ENCODE measurements around the gene SLC39A7. TPM values are rescaled to one million over a fixed set of nuclear protein-coding genes. Genes with fewer than 3 reads are reported as not detected.

SLC39A7 gene, protein sequence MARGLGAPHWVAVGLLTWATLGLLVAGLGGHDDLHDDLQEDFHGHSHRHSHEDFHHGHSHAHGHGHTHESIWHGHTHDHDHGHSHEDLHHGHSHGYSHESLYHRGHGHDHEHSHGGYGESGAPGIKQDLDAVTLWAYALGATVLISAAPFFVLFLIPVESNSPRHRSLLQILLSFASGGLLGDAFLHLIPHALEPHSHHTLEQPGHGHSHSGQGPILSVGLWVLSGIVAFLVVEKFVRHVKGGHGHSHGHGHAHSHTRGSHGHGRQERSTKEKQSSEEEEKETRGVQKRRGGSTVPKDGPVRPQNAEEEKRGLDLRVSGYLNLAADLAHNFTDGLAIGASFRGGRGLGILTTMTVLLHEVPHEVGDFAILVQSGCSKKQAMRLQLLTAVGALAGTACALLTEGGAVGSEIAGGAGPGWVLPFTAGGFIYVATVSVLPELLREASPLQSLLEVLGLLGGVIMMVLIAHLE
- 96.6 and 100 TPM in 2 replicates for polyA plus RNA-seq (2013)

DNA sequence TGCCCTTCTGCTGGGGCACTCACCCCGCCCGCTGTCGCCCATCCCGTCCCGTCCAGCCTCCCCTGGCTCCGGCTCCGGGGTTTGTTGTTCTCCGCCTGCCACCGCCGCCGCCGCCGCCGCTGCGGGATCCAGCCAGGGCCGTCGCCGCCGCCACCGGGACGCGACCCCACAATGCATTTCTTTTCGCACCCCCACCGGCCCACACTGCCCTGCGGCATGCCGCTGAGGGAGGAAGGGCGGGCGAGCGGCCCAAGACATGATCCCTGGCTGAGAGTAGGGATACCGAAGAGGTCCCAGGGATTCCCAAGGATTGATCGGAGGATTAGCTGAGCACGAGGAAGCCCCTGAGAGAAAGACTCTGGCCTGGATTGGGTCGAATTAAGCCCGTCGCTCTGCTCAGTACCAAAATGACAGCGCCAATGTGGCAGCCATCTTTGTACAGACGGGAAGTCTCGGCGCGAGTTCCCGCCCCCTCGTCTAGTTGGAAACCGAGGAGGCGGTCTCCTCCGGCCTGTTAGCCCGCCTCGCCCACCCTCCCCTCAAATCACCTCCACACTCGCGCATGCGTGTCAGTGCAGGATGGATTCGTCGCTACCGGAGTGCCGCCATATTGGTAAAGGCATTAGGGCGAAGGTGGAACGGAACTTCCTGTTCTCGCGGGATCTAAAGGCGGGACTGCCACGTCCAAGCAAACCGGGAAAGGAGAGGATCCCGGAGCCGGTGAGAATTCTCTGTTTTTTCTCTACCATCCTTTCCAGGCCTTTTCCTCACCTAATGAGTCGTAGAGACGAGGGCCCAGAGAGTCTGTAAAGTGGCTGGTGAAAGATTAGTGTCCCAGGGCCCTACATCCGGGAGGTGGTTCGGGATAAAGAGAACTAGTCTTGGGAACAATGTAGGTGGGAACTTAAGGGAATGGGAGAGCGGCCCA, at the start of gene SLC39A7, which contains the start of gene RXRB:
Gene SLC39A7, plus strand, starts transcription at position 649 of the 928 bp plus-strand sequence. CDS start 379 bp downstream, outside the sequence.
Gene RXRB, minus strand, starts transcription at position 447 of the 928 bp plus-strand sequence. Its CDS starts 189 bp downstream, at position 258.
- Histone ChIP-seq H3K4me2 (ENCODE audit: low read length) (peak within 1 kb of the TSS; percentile 91), H3K9ac (ENCODE audit: low read length) (peak within 1 kb of the TSS; percentile 97), H3K4ac (ENCODE audit: low read depth, low read length) (peak within 1 kb of the TSS; percentile 97), H3K79me1 (ENCODE audit: low read length) (peaks cover 14% of the 10 kb centered on the region), H3K9me3 (ENCODE audit: insufficient read depth, low read depth, low read length) (peaks cover 3% of the 10 kb centered on the region), H3K4me1 (ENCODE audit: control insufficient read depth in 1 of 2, insufficient read depth in 2 of 2, low read length in 2 of 2) (peaks cover 18 to 32% of the 10 kb centered on the region in 2 experiments), H2AK5ac (ENCODE audit: low read length) (peak within 1 kb of the TSS; percentile 65), H2BK5ac (ENCODE audit: low read depth, low read length, poor library complexity) (peak within 1 kb of the TSS; percentile 54), H3K18ac (ENCODE audit: low read length) (peak within 1 kb of the TSS; percentile 95), H2BK120ac (ENCODE audit: insufficient read depth, low read length, poor library complexity) (peak within 1 kb of the TSS; percentile 60), H4K91ac (ENCODE audit: low read depth, low read length) (peak within 1 kb of the TSS; percentile 91), H3K36me3 (ENCODE audit: control insufficient read depth in 1 of 2, insufficient read depth in 2 of 2, low read length in 2 of 2) (peaks cover 32 to 36% of the 10 kb centered on the region in 2 experiments), H2BK12ac (ENCODE audit: low read length) (peak within 1 kb of the TSS; percentile 44), H2AFZ (ENCODE audit: insufficient read depth, low read length, poor library complexity) (peak within 1 kb of the TSS; percentile 51), H4K12ac (ENCODE audit: low read depth, low read length) (peak within 1 kb of the TSS; percentile 55), H3K4me3 (ENCODE audit: low read depth, low read length) (peak within 1 kb of the TSS; percentile 82), H4K8ac (ENCODE audit: low read depth, low read length) (peak within 1 kb of the TSS; percentile 80), H3K14ac (ENCODE audit: low read length) (peak within 1 kb of the TSS; percentile 85), H3K27ac (ENCODE audit: low read depth, low read length) (peak within 1 kb of the TSS; percentile 90), H3K79me2 (ENCODE audit: control insufficient read depth, insufficient read depth, low read length, poor library complexity) (peaks cover 20% of the 10 kb centered on the region), H3K27me3 (ENCODE audit: insufficient read depth, low read length) (no peaks in the 10 kb centered on the region), H3K23ac (ENCODE audit: low read length) (no peak within 1 kb of the TSS)
- no CpG with 5 or more reads among the region's 68 CpGs for WGBS (ENCODE audit: extremely low coverage, insufficient coverage, insufficient read length)
- DNase-seq, result peak; percentile 100

DNA sequence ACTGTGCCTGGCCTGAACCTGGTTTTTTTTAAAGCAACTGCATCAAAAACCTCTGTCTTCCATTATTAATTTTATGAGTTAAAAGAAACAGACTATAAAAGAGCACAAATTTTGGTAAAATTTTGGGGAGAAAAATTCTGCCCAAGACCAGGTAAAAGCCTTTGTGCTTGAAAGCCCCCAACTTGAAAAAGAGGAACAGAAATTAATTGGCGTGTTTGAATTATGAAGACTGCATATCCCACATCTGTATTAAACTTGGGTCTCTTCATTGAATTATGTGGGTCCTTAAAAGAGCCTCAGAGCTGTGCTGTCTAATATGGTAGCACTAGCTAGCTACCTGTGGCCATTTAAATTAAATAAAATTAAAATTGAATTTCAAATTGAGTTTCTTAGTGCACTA, 49.6 kb upstream of the SLC39A7 start:
- Histone ChIP-seq H3K18ac (ENCODE audit: low read length) (no peak overlapping the region), H2AFZ (ENCODE audit: insufficient read depth, low read length, poor library complexity) (no peak overlapping the region), H2BK5ac (ENCODE audit: low read depth, low read length, poor library complexity) (no peak overlapping the region), H3K14ac (ENCODE audit: low read length) (no peak overlapping the region), H3K9me3 (ENCODE audit: insufficient read depth, low read depth, low read length) (no peaks in the 10 kb centered on the region), H3K36me3 (ENCODE audit: control insufficient read depth in 1 of 2, insufficient read depth in 2 of 2, low read length in 2 of 2) (no peaks in the 10 kb centered on the region), H4K8ac (ENCODE audit: low read depth, low read length) (no peak overlapping the region), H3K4me2 (ENCODE audit: low read length) (no peak overlapping the region), H3K4me3 (ENCODE audit: low read depth, low read length) (no peak overlapping the region), H3K9ac (ENCODE audit: low read length) (no peak overlapping the region), H2BK120ac (ENCODE audit: insufficient read depth, low read length, poor library complexity) (no peak overlapping the region), H3K79me1 (ENCODE audit: low read length) (no peaks in the 10 kb centered on the region), H2AK5ac (ENCODE audit: low read length) (no peak overlapping the region), H2BK12ac (ENCODE audit: low read length) (no peak overlapping the region), H3K4me1 (ENCODE audit: control insufficient read depth in 1 of 2, insufficient read depth in 2 of 2, low read length in 2 of 2) (no peaks in the 10 kb centered on the region), H3K27ac (ENCODE audit: low read depth, low read length) (no peak overlapping the region), H3K23ac (ENCODE audit: low read length) (no peak overlapping the region), H3K4ac (ENCODE audit: low read depth, low read length) (no peak overlapping the region), H3K79me2 (ENCODE audit: control insufficient read depth, insufficient read depth, low read length, poor library complexity) (no peaks in the 10 kb centered on the region), H4K12ac (ENCODE audit: low read depth, low read length) (no peak overlapping the region), H3K27me3 (ENCODE audit: insufficient read depth, low read length) (no peaks in the 10 kb centered on the region), H4K91ac (ENCODE audit: low read depth, low read length) (no peak overlapping the region)
- WGBS (ENCODE audit: extremely low coverage, insufficient coverage, insufficient read length), result no CpG with 5 or more reads among the region's 1 CpG
- no peak for DNase-seq

DNA sequence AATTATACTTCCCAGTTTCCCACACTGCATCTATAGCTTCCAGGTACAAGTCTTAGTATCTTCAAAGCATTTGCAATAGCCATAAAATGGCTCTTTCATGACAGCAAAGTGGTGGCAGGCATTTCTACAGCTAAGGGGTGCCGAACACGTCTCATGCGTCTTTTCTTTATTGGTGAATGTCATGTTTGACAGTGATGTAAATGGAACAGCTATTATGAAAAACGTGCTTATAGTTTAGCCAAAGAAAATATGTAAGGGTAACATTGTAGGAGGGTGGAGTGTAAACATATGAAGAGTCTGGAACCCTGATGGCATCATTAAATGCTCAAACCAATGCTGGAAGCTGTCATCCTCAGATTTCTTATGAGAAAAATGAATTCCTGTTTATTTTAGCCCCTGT, 46.3 kb upstream of the SLC39A7 start:
- Histone ChIP-seq H2BK12ac (ENCODE audit: low read length) (no peak overlapping the region), H3K4me3 (ENCODE audit: low read depth, low read length) (no peak overlapping the region), H3K4me2 (ENCODE audit: low read length) (no peak overlapping the region), H3K4me1 (ENCODE audit: control insufficient read depth in 1 of 2, insufficient read depth in 2 of 2, low read length in 2 of 2) (no peaks in the 10 kb centered on the region), H4K12ac (ENCODE audit: low read depth, low read length) (no peak overlapping the region), H3K79me1 (ENCODE audit: low read length) (no peaks in the 10 kb centered on the region), H3K4ac (ENCODE audit: low read depth, low read length) (no peak overlapping the region), H2BK120ac (ENCODE audit: insufficient read depth, low read length, poor library complexity) (no peak overlapping the region), H4K8ac (ENCODE audit: low read depth, low read length) (no peak overlapping the region), H2BK5ac (ENCODE audit: low read depth, low read length, poor library complexity) (no peak overlapping the region), H2AFZ (ENCODE audit: insufficient read depth, low read length, poor library complexity) (no peak overlapping the region), H4K91ac (ENCODE audit: low read depth, low read length) (no peak overlapping the region), H3K9ac (ENCODE audit: low read length) (no peak overlapping the region), H3K14ac (ENCODE audit: low read length) (no peak overlapping the region), H3K9me3 (ENCODE audit: insufficient read depth, low read depth, low read length) (no peaks in the 10 kb centered on the region), H3K79me2 (ENCODE audit: control insufficient read depth, insufficient read depth, low read length, poor library complexity) (no peaks in the 10 kb centered on the region), H3K23ac (ENCODE audit: low read length) (no peak overlapping the region), H2AK5ac (ENCODE audit: low read length) (no peak overlapping the region), H3K36me3 (ENCODE audit: control insufficient read depth in 1 of 2, insufficient read depth in 2 of 2, low read length in 2 of 2) (no peaks in the 10 kb centered on the region), H3K18ac (ENCODE audit: low read length) (no peak overlapping the region), H3K27me3 (ENCODE audit: insufficient read depth, low read length) (no peaks in the 10 kb centered on the region), H3K27ac (ENCODE audit: low read depth, low read length) (no peak overlapping the region)
- no CpG with 5 or more reads among the region's 4 CpGs for WGBS (ENCODE audit: extremely low coverage, insufficient coverage, insufficient read length)
- no peak for DNase-seq

DNA sequence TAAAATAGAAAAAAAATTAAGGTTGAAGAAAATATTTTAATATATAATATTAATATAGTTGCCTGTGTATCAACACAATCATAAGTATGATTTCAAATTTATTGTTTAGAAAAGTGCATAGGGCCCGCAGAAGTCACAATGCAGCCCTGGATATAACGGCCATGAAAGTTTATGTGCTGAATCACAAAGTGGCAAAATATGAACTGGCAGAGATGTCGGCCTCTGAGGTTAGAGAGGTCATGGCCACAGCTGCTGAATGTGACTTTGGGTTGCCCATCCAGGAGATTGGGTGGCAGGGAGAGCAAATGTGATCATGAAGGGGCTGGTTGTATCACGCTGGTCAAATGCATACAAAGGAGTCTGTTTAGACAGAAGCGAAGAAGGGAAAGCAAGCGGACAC, 44.1 kb upstream of the SLC39A7 start:
- no peak overlapping the region for H3K23ac ChIP-seq (ENCODE audit: low read length)
- no peaks in the 10 kb centered on the region for H3K36me3 ChIP-seq (ENCODE audit: control insufficient read depth in 1 of 2, insufficient read depth in 2 of 2, low read length in 2 of 2)
- H2BK120ac ChIP-seq (ENCODE audit: insufficient read depth, low read length, poor library complexity), result no peak overlapping the region
- no peak overlapping the region for H4K12ac ChIP-seq (ENCODE audit: low read depth, low read length)
- no peaks in the 10 kb centered on the region for H3K9me3 ChIP-seq (ENCODE audit: insufficient read depth, low read depth, low read length)
- no CpG with 5 or more reads among the region's 6 CpGs for WGBS (ENCODE audit: extremely low coverage, insufficient coverage, insufficient read length)
- no peak overlapping the region for H3K4ac ChIP-seq (ENCODE audit: low read depth, low read length)
- H3K79me2 ChIP-seq (ENCODE audit: control insufficient read depth, insufficient read depth, low read length, poor library complexity), result no peaks in the 10 kb centered on the region
- no peak overlapping the region for H2AK5ac ChIP-seq (ENCODE audit: low read length)
- no peak overlapping the region for H2BK5ac ChIP-seq (ENCODE audit: low read depth, low read length, poor library complexity)
- no peak overlapping the region for H4K91ac ChIP-seq (ENCODE audit: low read depth, low read length)
- DNase-seq, result no peak
- H4K8ac ChIP-seq (ENCODE audit: low read depth, low read length), result no peak overlapping the region
- H3K4me3 ChIP-seq (ENCODE audit: low read depth, low read length), result no peak overlapping the region
- H3K9ac ChIP-seq (ENCODE audit: low read length), result no peak overlapping the region
- peaks cover under 1% of the 10 kb centered on the region for H3K79me1 ChIP-seq (ENCODE audit: low read length)
- no peak overlapping the region for H2BK12ac ChIP-seq (ENCODE audit: low read length)
- no peak overlapping the region for H3K18ac ChIP-seq (ENCODE audit: low read length)
- H2AFZ ChIP-seq (ENCODE audit: insufficient read depth, low read length, poor library complexity), result no peak overlapping the region
- H3K4me2 ChIP-seq (ENCODE audit: low read length), result no peak overlapping the region
- H3K4me1 ChIP-seq (ENCODE audit: control insufficient read depth in 1 of 2, insufficient read depth in 2 of 2, low read length in 2 of 2), result peaks cover 0 to under 1% of the 10 kb centered on the region in 2 experiments
- no peak overlapping the region for H3K27ac ChIP-seq (ENCODE audit: low read depth, low read length)
- H3K27me3 ChIP-seq (ENCODE audit: insufficient read depth, low read length), result no peaks in the 10 kb centered on the region
- H3K14ac ChIP-seq (ENCODE audit: low read length), result no peak overlapping the region

Data from trophoblast cell (in vitro differentiated cells and primary cell).